Neural cell (in vitro differentiated cells): ENCODE data around the gene OR2T8. TPM values are rescaled to one million over a fixed set of nuclear protein-coding genes. Genes with fewer than 3 reads are reported as not detected.

Experiments used
- H2AFZ ChIP-seq: fragments of 200-600, 300-800 bp; sonication (generic), shearing (Covaris generic); 2 replicates; pipeline ENCODE4 v1.6.0; 2014; ENCODE audit warnings: low read depth, mild to moderate bottlenecking, antibody characterized with exemption, low read length, moderate library complexity
- H3F3A ChIP-seq: fragments of 200-600 bp; shearing (Covaris generic); 2 replicates; pipeline ENCODE4 v1.6.1; 2016; ENCODE audit warnings: mild to moderate bottlenecking, moderate library complexity, mixed read lengths, antibody characterized with exemption, low read length; ENCODE audit not compliant: insufficient read depth, poor library complexity, severe bottlenecking
- H3K27ac ChIP-seq: fragments of 200-600, 300-800 bp; sonication (generic), shearing (Covaris generic); 2 replicates; pipeline ENCODE4 v1.5.1; 2014; ENCODE audit warnings: mild to moderate bottlenecking, low read length, moderate library complexity
- H3K27me3 ChIP-seq: fragments of 300-800, 200-600 bp; sonication (generic), shearing (Covaris generic); 2 replicates; pipeline ENCODE4 v1.6.0; 2014; ENCODE audit warnings: mild to moderate bottlenecking, low read depth, low read length, moderate library complexity; ENCODE audit not compliant: insufficient read depth
- H3K36me3 ChIP-seq: fragments of 300-800, 200-600 bp; sonication (generic), shearing (Covaris generic); 2 replicates; pipeline ENCODE4 v1.5.1; 2014; ENCODE audit warnings: mild to moderate bottlenecking, antibody characterized with exemption, low read length, moderate library complexity; ENCODE audit not compliant: insufficient read depth
- H3K4me2 ChIP-seq: fragments of 300-800, 200-600 bp; sonication (generic), shearing (Covaris generic); 2 replicates; pipeline ENCODE4 v1.6.0; 2014; ENCODE audit warnings: mild to moderate bottlenecking, low read length
- H3K4me3 ChIP-seq: fragments of 300-800, 200-600 bp; sonication (generic), shearing (Covaris generic); 2 replicates; pipeline ENCODE4 v1.5.1; 2014; ENCODE audit warnings: mild to moderate bottlenecking, low read length, moderate library complexity
- H3K79me2 ChIP-seq: fragments of 200-600 bp; shearing (Covaris generic); replicated peaks from 2 replicates; pipeline ENCODE4 v1.6.0; 2014; ENCODE audit warnings: mild to moderate bottlenecking, low read length, moderate library complexity; ENCODE audit not compliant: insufficient read depth
- H3K9ac ChIP-seq: fragments of 300-800, 200-600 bp; sonication (generic), shearing (Covaris generic); 2 replicates; pipeline ENCODE4 v1.6.1; 2016; ENCODE audit warnings: mild to moderate bottlenecking, low read length, mixed read lengths
- H3K9me2 ChIP-seq: fragments of 200-600 bp; shearing (Covaris generic); 2 replicates; pipeline ENCODE4 v1.6.1; 2016; ENCODE audit warnings: mild to moderate bottlenecking, low read length, mixed read lengths; ENCODE audit not compliant: insufficient read depth
- H3K9me3 ChIP-seq: fragments of 200-600, 300-800 bp; sonication (generic), shearing (Covaris generic); 2 replicates; pipeline ENCODE4 v1.6.1; 2016; ENCODE audit warnings: mild to moderate bottlenecking, mixed run types, low read length, moderate library complexity, mixed read lengths
- H4K20me1 ChIP-seq: fragments of 200-600 bp; shearing (Covaris generic); 2 replicates; pipeline ENCODE4 v1.6.1; 2016; ENCODE audit warnings: mild to moderate bottlenecking, mixed run types; ENCODE audit not compliant: insufficient read depth
- CTCF ChIP-seq: fragments of 450-650 bp; IDR thresholded peaks from 2 replicates; pipeline ENCODE4 v1.5.1; 2014; ENCODE audit warnings: antibody characterized with exemption, mild to moderate bottlenecking, moderate library complexity; ENCODE audit not compliant: poor library complexity, severe bottlenecking
- EP300 ChIP-seq: fragments of 450-650 bp; conservative IDR thresholded peaks from 2 replicates; pipeline ENCODE4 v1.6.1; 2014; ENCODE audit warnings: antibody characterized with exemption, mild to moderate bottlenecking, moderate library complexity; ENCODE audit not compliant: poor library complexity, severe bottlenecking
- EZH2 ChIP-seq: fragments of 200-600, 300-800 bp; shearing (Covaris generic), sonication (generic); IDR thresholded peaks from 2 replicates; pipeline ENCODE4 v1.6.1; 2014; ENCODE audit warnings: antibody characterized with exemption, low read length, borderline replicate concordance, mild to moderate bottlenecking; ENCODE audit not compliant: insufficient read depth, poor library complexity, severe bottlenecking
- MXI1 ChIP-seq: fragments of 450-650 bp; conservative IDR thresholded peaks from 2 replicates; pipeline ENCODE4 v1.6.1; 2014; ENCODE audit warnings: antibody characterized with exemption, mild to moderate bottlenecking; ENCODE audit not compliant: poor library complexity, severe bottlenecking
- POLR2AphosphoS5 ChIP-seq: IDR thresholded peaks from 2 replicates; pipeline ENCODE4 v1.6.1; 2012
- RAD21 ChIP-seq: fragments of 450-650 bp; conservative IDR thresholded peaks from 2 replicates; pipeline ENCODE4 v1.6.1; 2014; ENCODE audit warnings: antibody characterized with exemption, mild to moderate bottlenecking, moderate library complexity
- REST ChIP-seq: IDR thresholded peaks from 2 replicates; pipeline ENCODE4 v1.6.1; 2012; ENCODE audit warnings: borderline replicate concordance
- SMC3 ChIP-seq: fragments of 450-650 bp; conservative IDR thresholded peaks from 2 replicates; pipeline ENCODE4 v1.6.1; 2014; ENCODE audit warnings: antibody characterized with exemption, mild to moderate bottlenecking, moderate library complexity; ENCODE audit not compliant: poor library complexity
- TAF1 ChIP-seq: IDR thresholded peaks from 2 replicates; pipeline ENCODE4 v1.6.1; 2012; ENCODE audit warnings: low read depth
- polyA plus RNA-seq: library from polyadenylated mRNA; depleted of rRNA; stranded (reverse); fragments of >200 nt; gene quantifications from 2 replicates; pipeline ENCODE4 v1.2.3, GENCODE V29; 2014

OR2T8 gene
- polyA plus RNA-seq, 1 donor from 2014 or later = not detected

- Histone ChIP-seq H2AFZ (no peak overlapping the region), H3K27ac (no peak overlapping the region), H4K20me1 (no peaks in the 10 kb centered on the region), H3K9me2 (no peaks in the 10 kb centered on the region), H3F3A (no peaks in the 10 kb centered on the region), H3K9ac (no peak overlapping the region), H3K36me3 (no peaks in the 10 kb centered on the region), H3K27me3 (no peaks in the 10 kb centered on the region), H3K4me2 (no peak overlapping the region), H3K4me3 (no peak overlapping the region), H3K79me2 (no peaks in the 10 kb centered on the region), H3K9me3 (no peaks in the 10 kb centered on the region)
- no peak for TF ChIP-seq EZH2
- no peak for TF ChIP-seq CTCF
- TF ChIP-seq REST = no peak
- no peak for TF ChIP-seq EP300
- TF ChIP-seq TAF1 = no peak
- TF ChIP-seq MXI1 = no peak
- no peak for TF ChIP-seq POLR2AphosphoS5
- TF ChIP-seq SMC3 = no peak
- TF ChIP-seq RAD21 = no peak
These were observed 24.1 kb upstream of the OR2T8 start for GRCh38 chr1:247895976-247896375.

- no peak for TF ChIP-seq CTCF
- TF ChIP-seq MXI1 = no peak
- TF ChIP-seq RAD21 = no peak
- Histone ChIP-seq H3K9me2 (no peaks in the 10 kb centered on the region), H3K27ac (no peak overlapping the region), H4K20me1 (no peaks in the 10 kb centered on the region), H3K9me3 (peaks cover 4% of the 10 kb centered on the region), H3K36me3 (no peaks in the 10 kb centered on the region), H3K27me3 (no peaks in the 10 kb centered on the region), H2AFZ (no peak overlapping the region), H3K79me2 (no peaks in the 10 kb centered on the region), H3K9ac (no peak overlapping the region), H3K4me3 (no peak overlapping the region), H3F3A (no peaks in the 10 kb centered on the region), H3K4me2 (no peak overlapping the region)
These were observed 15.9 kb upstream of the OR2T8 start for GRCh38 chr1:247904122-247904521.
